HEK293 (cell line): Measurements from ENCODE around the gene PLA2G5.

Experiments used
- CTCF ChIA-PET: fragments of 350-600 bp; formaldehyde crosslinking; extraction: SDS; loops from one replicate; lab custom pipeline; 2021; ENCODE audit warnings: antibody characterized with exemption; lab: Yijun Ruan, JAX
- POLR2A ChIA-PET: fragments of 300-600 bp; formaldehyde crosslinking; extraction: SDS; loops from one replicate; lab custom pipeline; 2020; ENCODE audit warnings: antibody characterized with exemption, inconsistent platforms; lab: Yijun Ruan, JAX
- H3K27ac ChIP-seq: fragments of 200-500 bp; sonication (Bioruptor generic); 2 replicates; pipeline ENCODE4 v1.5.1; 2014; ENCODE audit warnings: low read depth, low read length, control low read depth, inconsistent platforms; ENCODE audit errors: extremely low read depth
- H3K36me3 ChIP-seq, 2 experiments: fragments of 200-500 bp in 1 of 2; sonication (Bioruptor generic) in 1 of 2; 1 replicate in 1 of 2; 2 replicates in 1 of 2; pipeline ENCODE4 v1.5.1; 2014 to 2017; ENCODE audit warnings: inconsistent platforms in 2 of 2, low read length in 2 of 2; ENCODE audit not compliant: control insufficient read depth in 2 of 2, insufficient read depth in 1 of 2
- H3K4me1 ChIP-seq: fragments of 200-500 bp; sonication (Bioruptor generic); 2 replicates; pipeline ENCODE4 v1.5.1; 2014; ENCODE audit warnings: mild to moderate bottlenecking, low read length, inconsistent platforms; ENCODE audit not compliant: control insufficient read depth, insufficient read depth
- H3K4me3 ChIP-seq: 2 replicates; pipeline ENCODE4 v1.5.1; 2011; ENCODE audit warnings: low read depth, mild to moderate bottlenecking, control low read depth, low read length, moderate library complexity
- H3K9me3 ChIP-seq: fragments of 200-500 bp; sonication (Bioruptor generic); 2 replicates; pipeline ENCODE4 v1.5.1; 2014; ENCODE audit warnings: low read depth, low read length, inconsistent platforms; ENCODE audit not compliant: control insufficient read depth, insufficient read depth
- ATF2 ChIP-seq: fragments of 450-650 bp; formaldehyde crosslinking; IDR thresholded peaks from 2 replicates; pipeline ENCODE4 v1.5.1; 2016; ENCODE audit warnings: missing biosample characterization, missing genetic modification characterization, low read depth
- GFI1B ChIP-seq: fragments of 450-650 bp; formaldehyde crosslinking; IDR thresholded peaks from 2 replicates; pipeline ENCODE4 v1.5.1; 2016; ENCODE audit warnings: missing biosample characterization, missing genetic modification characterization
- GLI4 ChIP-seq: fragments of 450-650 bp; formaldehyde crosslinking; IDR thresholded peaks from 2 replicates; pipeline ENCODE4 v1.5.1; 2016; ENCODE audit warnings: missing biosample characterization, missing genetic modification characterization
- HOXA7 ChIP-seq: sonication (generic); formaldehyde crosslinking; IDR thresholded peaks from 2 replicates; pipeline ENCODE4 v1.8.1; 2022; ENCODE audit warnings: missing genetic modification reagents, borderline replicate concordance
- KLF1 ChIP-seq: fragments of 450-650 bp; formaldehyde crosslinking; IDR thresholded peaks from 2 replicates; pipeline ENCODE4 v1.5.1; 2016; ENCODE audit warnings: missing biosample characterization, missing genetic modification characterization
- KLF9 ChIP-seq: fragments of 450-650 bp; formaldehyde crosslinking; IDR thresholded peaks from 2 replicates; pipeline ENCODE4 v1.5.1; 2016; ENCODE audit warnings: missing biosample characterization, missing genetic modification characterization, low read depth
- OSR2 ChIP-seq: fragments of 450-650 bp; formaldehyde crosslinking; IDR thresholded peaks from 2 replicates; pipeline ENCODE4 v1.5.1; 2016; ENCODE audit warnings: missing biosample characterization, missing genetic modification characterization
- SCRT1 ChIP-seq: fragments of 450-650 bp; formaldehyde crosslinking; IDR thresholded peaks from 2 replicates; pipeline ENCODE4 v1.5.1; 2016; ENCODE audit warnings: missing biosample characterization, missing genetic modification characterization, borderline replicate concordance
- SP3 ChIP-seq: fragments of 450-650 bp; formaldehyde crosslinking; IDR thresholded peaks from 2 replicates; pipeline ENCODE4 v1.5.1; 2016; ENCODE audit warnings: missing biosample characterization, missing genetic modification characterization
- TCF7L2 ChIP-seq: IDR thresholded peaks from 2 replicates; pipeline ENCODE4 v1.6.1; 2011; ENCODE audit warnings: low read depth, mild to moderate bottlenecking, inconsistent platforms, low read length, moderate library complexity, borderline replicate concordance
- TSHZ1 ChIP-seq: fragments of 450-650 bp; formaldehyde crosslinking; IDR thresholded peaks from 2 replicates; pipeline ENCODE4 v1.5.1; 2016; ENCODE audit warnings: missing biosample characterization, missing genetic modification characterization, borderline replicate concordance
- YY2 ChIP-seq: fragments of 450-650 bp; formaldehyde crosslinking; IDR thresholded peaks from 2 replicates; pipeline ENCODE4 v1.5.1; 2016; ENCODE audit warnings: missing biosample characterization, missing genetic modification characterization
- ZBTB44 ChIP-seq: fragments of 450-650 bp; IDR thresholded peaks from 2 replicates; pipeline ENCODE4 v1.5.1; 2018; ENCODE audit warnings: missing biosample characterization, mild to moderate bottlenecking, missing genetic modification characterization
- ZNF174 ChIP-seq: fragments of 450-650 bp; formaldehyde crosslinking; IDR thresholded peaks from 2 replicates; pipeline ENCODE4 v1.5.0; 2017; ENCODE audit warnings: missing biosample characterization, mild to moderate bottlenecking, missing genetic modification characterization
- ZNF214 ChIP-seq: fragments of 450-650 bp; formaldehyde crosslinking; IDR thresholded peaks from 2 replicates; pipeline ENCODE4 v1.5.1; 2017; ENCODE audit warnings: missing biosample characterization, mild to moderate bottlenecking, missing genetic modification characterization, borderline replicate concordance
- ZNF354C ChIP-seq: fragments of 450-650 bp; formaldehyde crosslinking; IDR thresholded peaks from 2 replicates; pipeline ENCODE4 v1.5.1; 2016; ENCODE audit warnings: missing biosample characterization, missing genetic modification characterization, low read depth, borderline replicate concordance
- ZNF398 ChIP-seq: fragments of 450-650 bp; formaldehyde crosslinking; IDR thresholded peaks from 2 replicates; pipeline ENCODE4 v1.5.1; 2017; ENCODE audit warnings: missing biosample characterization, missing genetic modification characterization
- ZNF404 ChIP-seq: fragments of 450-650 bp; formaldehyde crosslinking; IDR thresholded peaks from 2 replicates; pipeline ENCODE4 v1.5.1; 2017; ENCODE audit warnings: missing biosample characterization, missing genetic modification characterization
- ZNF416 ChIP-seq: fragments of 450-650 bp; formaldehyde crosslinking; IDR thresholded peaks from 2 replicates; pipeline ENCODE4 v1.5.1; 2016; ENCODE audit warnings: missing biosample characterization, missing genetic modification characterization
- ZNF548 ChIP-seq: fragments of 450-650 bp; formaldehyde crosslinking; IDR thresholded peaks from 2 replicates; pipeline ENCODE4 v1.5.1; 2016; ENCODE audit warnings: missing biosample characterization, missing genetic modification characterization
- ZNF571 ChIP-seq: fragments of 450-650 bp; formaldehyde crosslinking; IDR thresholded peaks from 2 replicates; pipeline ENCODE4 v1.5.0; 2017; ENCODE audit warnings: missing biosample characterization, missing genetic modification characterization
- ZNF624 ChIP-seq: fragments of 450-650 bp; formaldehyde crosslinking; IDR thresholded peaks from 2 replicates; pipeline ENCODE4 v1.5.1; 2017; ENCODE audit warnings: missing biosample characterization, missing genetic modification characterization
- ZNF626 ChIP-seq: fragments of 450-650 bp; sonication (Bioruptor Pico); formaldehyde crosslinking; IDR thresholded peaks from 2 replicates; pipeline ENCODE4 v1.5.1; 2018; ENCODE audit warnings: missing biosample characterization, missing genetic modification characterization, inconsistent platforms
- ZNF645 ChIP-seq: fragments of 450-650 bp; formaldehyde crosslinking; IDR thresholded peaks from 2 replicates; pipeline ENCODE4; 2016; ENCODE audit warnings: missing biosample characterization, missing genetic modification characterization
- ZNF654 ChIP-seq: fragments of 450-650 bp; formaldehyde crosslinking; IDR thresholded peaks from 2 replicates; pipeline ENCODE4 v1.5.1; 2016; ENCODE audit warnings: low read depth, missing biosample characterization, missing genetic modification characterization
- ZNF664 ChIP-seq: fragments of 450-650 bp; formaldehyde crosslinking; IDR thresholded peaks from 2 replicates; pipeline ENCODE4 v1.5.1; 2016; ENCODE audit warnings: missing biosample characterization, missing genetic modification characterization
- ZNF768 ChIP-seq: fragments of 450-650 bp; formaldehyde crosslinking; IDR thresholded peaks from 2 replicates; pipeline ENCODE4 v1.5.1; 2018; ENCODE audit warnings: missing biosample characterization, mild to moderate bottlenecking, missing genetic modification characterization
- ZNF792 ChIP-seq: fragments of 450-650 bp; formaldehyde crosslinking; IDR thresholded peaks from 2 replicates; pipeline ENCODE4 v1.5.1; 2016; ENCODE audit warnings: missing biosample characterization, missing genetic modification characterization
- ZSCAN16 ChIP-seq: fragments of 450-650 bp; formaldehyde crosslinking; IDR thresholded peaks from 2 replicates; pipeline ENCODE4 v1.5.1; 2016; ENCODE audit warnings: missing biosample characterization, missing genetic modification characterization

PLA2G5 gene

GRCh38 chr1:20093303-20093702 lies 23.3 kb downstream of the PLA2G5 start:
- ChIA-PET POLR2A (no interaction called here), CTCF (interaction anchor here (0.7 kb wide), 2 partner anchors 214 to 699 kb away, joined by 4 to 5 read pairs; no protein-coding TSS in a partner anchor)
- Histone ChIP-seq H3K27ac (no peak overlapping the region), H3K4me3 (no peak overlapping the region), H3K36me3 (no peaks in the 10 kb centered on the region), H3K9me3 (no peaks in the 10 kb centered on the region), H3K4me1 (no peaks in the 10 kb centered on the region)
- no peak for TF ChIP-seq ZNF624 (tag by site-specific recombination)
- TF ChIP-seq ZNF354C, result no peak
- TF ChIP-seq KLF9 (tag by site-specific recombination), result no peak
- no peak for TF ChIP-seq ZNF792 (tag by site-specific recombination)
- TF ChIP-seq ZNF664 (tag by site-specific recombination), result no peak
- no peak for TF ChIP-seq SP3 (tag by site-specific recombination)
- TF ChIP-seq ZNF571, result no peak
- no peak for TF ChIP-seq ZNF626 (tag by site-specific recombination)
- TF ChIP-seq YY2 (tag by site-specific recombination), result no peak
- no peak for TF ChIP-seq TSHZ1 (tag by site-specific recombination)
- TF ChIP-seq ZNF404 (tag by site-specific recombination), result no peak
- TF ChIP-seq KLF1 (tag by site-specific recombination), result no peak
- no peak for TF ChIP-seq HOXA7
- no peak for TF ChIP-seq ZNF654 (tag by site-specific recombination)
- no peak for TF ChIP-seq TCF7L2
- no peak for TF ChIP-seq ZNF416 (tag by site-specific recombination)
- no peak for TF ChIP-seq ATF2 (tag by site-specific recombination)

GRCh38 chr1:20093940-20094391 lies 24.0 kb downstream of the PLA2G5 start:
- H3K4me3 ChIP-seq, result no peak overlapping the region
- CTCF ChIA-PET, result no interaction called here
- H3K36me3 ChIP-seq, result no peaks in the 10 kb centered on the region
- no peak overlapping the region for H3K27ac ChIP-seq
- no peaks in the 10 kb centered on the region for H3K9me3 ChIP-seq
- POLR2A ChIA-PET, result no interaction called here
- no peaks in the 10 kb centered on the region for H3K4me1 ChIP-seq
- no peak for TF ChIP-seq ZSCAN16 (tag by site-specific recombination)
- TF ChIP-seq GLI4, result no peak
- no peak for TF ChIP-seq ZBTB44 (tag by site-specific recombination)
- no peak for TF ChIP-seq OSR2 (tag by site-specific recombination)
- TF ChIP-seq ZNF645 (tag by site-specific recombination), result no peak
- TF ChIP-seq ZNF768, result no peak
- TF ChIP-seq ZNF214, result no peak
- TF ChIP-seq ZNF398 (tag by site-specific recombination), result no peak
- no peak for TF ChIP-seq GFI1B (tag by site-specific recombination)
- TF ChIP-seq SCRT1, result no peak
- TF ChIP-seq ZNF548 (tag by site-specific recombination), result no peak
- no peak for TF ChIP-seq ZNF174 (tag by site-specific recombination)
